HG03439 (cell line): ENCODE measurements around the gene ZDHHC14.
"Not testable (repeated sequence)": the region's sequence is repeated elsewhere in the genome, so short reads cannot be mapped to it uniquely, and the experiment has no call there.

Source experiments
- ATAC-seq: cut with Tn5 transposase; IDR thresholded peaks from one replicate; pipeline ENCODE4 v1.9.1; 2021; ENCODE audit warnings: mild to moderate bottlenecking, moderate library complexity; ENCODE audit not compliant: unreplicated experiment

ZDHHC14 gene

DNA sequence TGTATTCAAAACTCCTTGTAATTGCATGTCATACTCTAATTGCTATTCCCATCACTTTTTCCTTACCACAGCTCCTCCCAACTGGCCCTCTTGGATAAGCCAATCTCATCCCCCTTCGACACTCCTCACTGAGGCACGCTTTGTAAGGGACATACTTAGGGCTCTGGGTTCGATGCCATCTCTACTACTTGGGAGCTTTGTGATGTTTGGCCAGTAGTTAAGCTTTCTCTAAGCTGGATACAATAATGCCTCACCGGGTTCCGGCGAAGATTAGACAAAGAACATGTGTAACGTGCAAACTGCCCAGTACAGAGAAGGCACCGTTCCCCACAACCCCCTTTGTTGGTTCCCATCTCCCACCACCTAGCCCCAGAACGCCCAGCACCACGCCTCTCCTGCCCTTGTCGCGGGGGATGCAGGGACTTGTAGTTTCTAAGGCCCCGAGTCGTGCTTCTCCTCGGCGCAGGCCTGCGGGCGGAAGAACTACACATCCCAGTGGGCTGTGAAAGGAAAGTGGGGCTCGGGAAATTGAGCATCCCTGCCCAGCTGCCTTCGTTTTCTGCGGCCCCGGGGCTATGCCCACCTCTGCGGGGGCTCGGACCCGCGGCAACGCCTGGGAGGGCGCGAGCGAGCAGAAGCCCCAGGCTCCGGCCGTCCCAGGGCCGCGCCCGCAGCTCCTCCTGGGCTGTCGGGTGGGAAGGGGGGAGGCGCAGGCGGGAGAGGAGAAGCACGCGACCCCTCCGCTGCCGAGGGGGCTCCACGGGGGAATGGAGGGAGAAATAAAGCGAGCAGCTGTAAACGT is 1.1 kb upstream of the ZDHHC14 start:
- ATAC-seq, result peak; percentile 75

GRCh38 chr6:157380458-157380778 is 572 bp upstream of the ZDHHC14 start:
- peak; percentile 17 for ATAC-seq

- peak; percentile 19 for ATAC-seq
Observed at GRCh38 chr6:157381631-157382621, 936 bp downstream of the ZDHHC14 start.

- ATAC-seq, result no peak
Observed at GRCh38 chr6:157382821-157383220, 1.8 kb downstream of the ZDHHC14 start.

GRCh38 chr6:157383471-157383870 is 2.5 kb downstream of the ZDHHC14 start:
- ATAC-seq, result no peak

DNA sequence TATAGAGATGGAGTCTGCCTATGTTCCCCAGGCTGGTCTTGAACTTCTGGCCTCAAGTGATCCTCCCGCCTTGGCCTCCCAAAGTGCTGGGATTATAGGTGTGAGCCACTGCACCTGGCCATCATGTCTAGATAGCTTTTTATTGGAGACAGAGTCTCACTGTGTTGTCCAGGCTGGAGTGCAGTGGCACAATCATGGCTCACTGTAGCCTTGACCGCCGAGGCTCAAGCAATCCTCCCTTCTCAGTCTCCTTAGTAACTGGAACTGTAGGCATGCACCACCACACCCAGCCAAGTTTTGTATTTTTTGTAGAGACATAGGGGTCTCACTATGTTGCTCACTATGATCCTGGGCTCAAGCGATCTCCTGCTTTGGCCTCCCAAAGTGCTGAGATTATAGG is 4.0 kb downstream of the ZDHHC14 start:
- not testable (repeated sequence) for ATAC-seq

DNA sequence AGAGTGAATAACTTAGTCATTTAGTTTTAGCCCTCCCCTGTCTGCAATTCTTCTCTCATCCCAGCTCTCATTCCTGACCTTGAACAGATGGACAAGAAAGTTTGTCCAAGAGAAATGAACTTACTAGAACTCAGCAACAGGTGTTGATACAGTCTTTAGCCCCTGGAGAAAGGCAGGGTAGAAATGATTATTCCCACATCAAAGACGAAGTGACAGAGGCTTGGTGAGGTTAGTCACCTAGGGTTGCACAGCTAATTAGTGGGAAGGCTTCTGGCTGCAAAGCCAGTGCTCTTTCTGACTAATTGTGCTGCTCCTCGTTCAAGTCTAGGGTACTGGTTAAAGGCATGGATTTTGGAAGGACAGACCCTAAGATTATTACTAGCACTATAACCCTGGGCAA is 4.5 kb downstream of the ZDHHC14 start:
- no peak for ATAC-seq

GRCh38 chr6:157386023-157386422 is 5.0 kb downstream of the ZDHHC14 start:
- ATAC-seq, result no peak

GRCh38 chr6:157386454-157386853 is 5.5 kb downstream of the ZDHHC14 start:
- no peak for ATAC-seq

- ATAC-seq, result no peak
Observed at GRCh38 chr6:157388924-157389323, 7.9 kb downstream of the ZDHHC14 start.

DNA sequence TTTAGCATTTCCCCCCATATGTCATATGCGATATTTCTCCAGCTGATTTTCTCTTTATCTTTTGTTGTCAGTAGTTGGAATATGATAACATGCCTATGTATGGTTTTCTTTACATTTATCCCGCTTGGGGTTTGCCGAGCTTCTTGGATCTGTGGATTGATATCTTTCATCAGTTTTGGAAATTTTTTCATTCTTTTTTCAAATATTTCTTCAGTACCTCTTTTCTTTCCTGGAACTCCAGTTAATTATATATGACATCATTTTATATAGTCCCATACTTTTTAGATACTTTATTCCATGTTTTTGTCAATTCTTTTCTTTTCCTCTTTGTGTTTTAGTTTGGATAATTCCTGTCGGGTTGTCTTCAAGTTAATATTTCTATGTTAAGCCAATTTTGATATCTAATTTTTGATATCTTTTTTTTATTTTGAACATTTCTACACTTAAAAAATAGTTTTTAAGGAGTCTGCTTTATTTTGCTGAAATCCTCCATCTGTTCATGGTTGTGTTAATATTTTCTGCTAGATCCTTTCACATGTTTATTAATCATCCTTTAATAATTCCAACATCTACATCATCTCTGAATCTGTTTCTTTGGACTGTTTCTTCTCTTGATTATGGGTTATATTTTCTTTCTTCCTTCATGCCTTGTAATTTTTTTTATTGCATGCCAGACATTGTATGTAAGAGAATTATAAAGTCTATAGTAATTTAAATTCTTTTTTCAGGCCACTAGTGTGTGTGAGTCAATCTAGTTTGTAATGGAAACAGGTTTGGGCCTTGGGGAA is 9.5 kb downstream of the ZDHHC14 start:
- no peak for ATAC-seq

- no peak for ATAC-seq
Observed at GRCh38 chr6:157392927-157393668, 12.1 kb downstream of the ZDHHC14 start.

DNA sequence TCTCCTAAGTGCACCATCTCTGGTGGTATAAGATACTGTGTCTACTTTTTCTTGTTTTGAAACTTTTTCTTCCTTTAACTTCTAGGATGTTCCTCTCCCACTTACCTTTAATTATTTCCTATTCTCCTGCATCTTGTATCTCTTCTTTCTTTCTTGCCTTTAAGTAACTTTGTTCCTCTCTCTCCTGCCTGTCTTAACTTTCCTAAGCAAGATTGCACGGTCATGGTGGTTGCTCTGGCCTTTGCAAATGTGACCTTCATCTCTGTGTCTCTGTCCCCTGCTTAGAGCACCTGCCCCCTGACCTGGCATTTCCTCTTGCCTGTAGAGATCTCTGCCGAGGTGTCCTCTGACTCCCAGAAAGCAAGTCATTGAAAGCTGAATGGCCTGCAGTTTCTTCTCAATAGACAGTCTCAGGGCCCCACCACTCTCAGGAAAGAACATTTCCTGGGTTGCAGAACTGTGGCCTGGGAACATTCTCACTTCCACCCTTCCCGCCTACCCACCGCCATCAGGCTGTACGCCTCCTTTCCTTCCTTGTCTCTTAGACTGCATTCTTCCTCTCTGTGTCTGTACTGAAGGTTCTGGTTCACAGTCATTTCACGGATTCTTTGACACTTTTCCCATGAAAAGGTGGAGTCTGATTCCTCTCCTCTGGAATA is 12.8 kb downstream of the ZDHHC14 start:
- ATAC-seq, result no peak

GRCh38 chr6:157395199-157395598 is 14.2 kb downstream of the ZDHHC14 start:
- ATAC-seq, result not testable (repeated sequence)

GRCh38 chr6:157396026-157396425 is 15.0 kb downstream of the ZDHHC14 start:
- no peak for ATAC-seq

DNA sequence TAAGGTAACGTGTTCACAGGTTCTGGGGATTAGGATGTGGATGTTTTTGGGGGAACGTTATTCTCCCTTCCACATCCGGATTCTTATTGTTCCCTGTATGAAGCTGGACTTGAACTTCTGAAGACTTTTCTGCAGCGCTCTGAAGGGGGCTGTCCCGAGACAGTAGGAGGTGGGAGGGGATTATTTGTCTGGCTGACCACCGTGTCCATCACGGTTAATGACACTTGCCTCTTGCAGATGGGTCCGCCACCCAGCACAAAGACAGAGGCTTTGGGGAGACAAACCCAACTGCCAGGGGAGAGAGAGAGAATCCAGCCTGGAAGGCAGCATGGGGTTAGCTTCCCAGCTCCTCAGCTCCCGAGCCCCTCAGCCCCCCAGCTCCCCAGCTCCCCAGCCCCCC is 16.7 kb downstream of the ZDHHC14 start:
- no peak for ATAC-seq

- no peak for ATAC-seq
Observed at GRCh38 chr6:157398151-157398550, 17.2 kb downstream of the ZDHHC14 start.

DNA sequence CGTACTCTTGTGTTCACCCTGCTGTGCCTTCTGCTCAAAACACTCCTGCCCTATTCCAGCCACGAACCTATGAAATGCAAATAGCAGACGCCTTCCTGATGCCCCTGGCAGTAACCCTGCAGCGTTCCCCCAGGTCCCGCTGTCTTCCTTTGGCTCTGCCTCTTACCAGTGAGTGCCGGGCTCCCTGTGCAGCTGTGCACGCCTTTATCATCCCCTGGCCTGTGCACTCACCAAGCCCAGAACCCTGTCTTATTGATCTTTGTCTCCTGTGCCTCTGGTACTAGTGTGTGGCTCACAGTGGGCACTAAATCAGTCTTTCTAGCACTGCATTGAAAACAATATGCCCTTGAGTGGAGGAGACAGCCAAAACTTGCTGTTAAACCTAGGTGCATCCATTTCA is 19.7 kb downstream of the ZDHHC14 start:
- ATAC-seq, result no peak

GRCh38 chr6:157401734-157402338 is 20.8 kb downstream of the ZDHHC14 start:
- no peak for ATAC-seq
